Tibial nerve (tissue), 3 donors: Measurements from ENCODE around the gene LPAR2.

Experiments
- POLR2A ChIP-seq, 2 donors: fragments of 450-650 bp; IDR thresholded peaks; one replicate each; pipeline ENCODE4 v1.6.1; 2017; ENCODE audit warnings: antibody characterized with exemption in 2 of 2, mild to moderate bottlenecking in 2 of 2, moderate library complexity in 2 of 2
- TF ChIP-seq, protein P1 (sequence below), 5 experiments: fragments of 200-600 bp in 3 of 5; fragments of 450-650 bp in 2 of 5; sonication (generic) in 3 of 5; IDR thresholded peaks; one replicate each; pipeline ENCODE4 v1.5.1; 2016 to 2019; ENCODE audit warnings: antibody characterized with exemption in 5 of 5, mild to moderate bottlenecking in 3 of 5, moderate library complexity in 2 of 5

- TF ChIP-seq, protein P1, sequence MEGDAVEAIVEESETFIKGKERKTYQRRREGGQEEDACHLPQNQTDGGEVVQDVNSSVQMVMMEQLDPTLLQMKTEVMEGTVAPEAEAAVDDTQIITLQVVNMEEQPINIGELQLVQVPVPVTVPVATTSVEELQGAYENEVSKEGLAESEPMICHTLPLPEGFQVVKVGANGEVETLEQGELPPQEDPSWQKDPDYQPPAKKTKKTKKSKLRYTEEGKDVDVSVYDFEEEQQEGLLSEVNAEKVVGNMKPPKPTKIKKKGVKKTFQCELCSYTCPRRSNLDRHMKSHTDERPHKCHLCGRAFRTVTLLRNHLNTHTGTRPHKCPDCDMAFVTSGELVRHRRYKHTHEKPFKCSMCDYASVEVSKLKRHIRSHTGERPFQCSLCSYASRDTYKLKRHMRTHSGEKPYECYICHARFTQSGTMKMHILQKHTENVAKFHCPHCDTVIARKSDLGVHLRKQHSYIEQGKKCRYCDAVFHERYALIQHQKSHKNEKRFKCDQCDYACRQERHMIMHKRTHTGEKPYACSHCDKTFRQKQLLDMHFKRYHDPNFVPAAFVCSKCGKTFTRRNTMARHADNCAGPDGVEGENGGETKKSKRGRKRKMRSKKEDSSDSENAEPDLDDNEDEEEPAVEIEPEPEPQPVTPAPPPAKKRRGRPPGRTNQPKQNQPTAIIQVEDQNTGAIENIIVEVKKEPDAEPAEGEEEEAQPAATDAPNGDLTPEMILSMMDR (IDR thresholded peaks at IDR 0.05) = no peak
- TF ChIP-seq POLR2A (IDR thresholded peaks at IDR 0.05) = no peak
Measured at GRCh38 chr19:19610376-19611202, 17.4 kb downstream of the LPAR2 start.
